ENCODE data around the gene CAMTA1.

- no peak for TF ChIP-seq CTCF (IDR thresholded peaks at IDR 0.05; ENCODE audit: insufficient read depth, low read depth, low read length)
- TF ChIP-seq EZH2 (IDR thresholded peaks at IDR 0.05; ENCODE audit: insufficient read depth, low read length): no peak
Observed at GRCh38 chr1:7178741-7179140, 393.5 kb downstream of the CAMTA1 start.

All from astrocyte (in vitro differentiated cells and primary cell).